Activated CD8-positive, alpha-beta memory T cell treated with anti-CD3 and anti-CD28 coated beads, Interleukin-2, amount 50 U/mL, for 48 hours (primary cell): ENCODE measurements around the gene FGF2.
"Not testable (repeated sequence)": the region's sequence is repeated elsewhere in the genome, so short reads cannot be mapped to it uniquely, and the experiment has no call there.

ENCODE experiments used
- DNase-seq: peaks from one replicate; pipeline ENCODE4 v3.0.0-alpha.2; 2020

The FGF2 gene

DNA sequence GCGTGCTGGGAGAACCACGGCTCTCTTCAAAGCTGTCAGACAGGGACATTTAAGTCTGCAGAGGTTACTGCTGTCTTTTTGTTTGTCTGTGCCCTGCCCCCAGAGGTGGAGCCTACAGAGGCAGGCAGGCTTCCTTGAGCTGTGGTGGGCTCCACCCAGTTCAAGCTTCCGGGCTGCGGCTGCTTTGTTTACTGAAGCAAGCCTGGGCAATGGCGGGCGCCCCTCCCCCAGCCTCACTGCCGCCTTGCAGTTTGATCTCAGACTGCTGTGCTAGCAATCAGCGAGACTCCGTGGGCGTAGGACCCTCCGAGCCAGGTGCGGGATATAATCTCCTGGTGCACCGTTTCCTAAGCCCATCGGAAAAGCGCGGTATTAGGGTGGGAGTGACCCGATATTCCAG is 118.5 kb downstream of the FGF2 start:
- not testable (repeated sequence) for DNase-seq

DNA sequence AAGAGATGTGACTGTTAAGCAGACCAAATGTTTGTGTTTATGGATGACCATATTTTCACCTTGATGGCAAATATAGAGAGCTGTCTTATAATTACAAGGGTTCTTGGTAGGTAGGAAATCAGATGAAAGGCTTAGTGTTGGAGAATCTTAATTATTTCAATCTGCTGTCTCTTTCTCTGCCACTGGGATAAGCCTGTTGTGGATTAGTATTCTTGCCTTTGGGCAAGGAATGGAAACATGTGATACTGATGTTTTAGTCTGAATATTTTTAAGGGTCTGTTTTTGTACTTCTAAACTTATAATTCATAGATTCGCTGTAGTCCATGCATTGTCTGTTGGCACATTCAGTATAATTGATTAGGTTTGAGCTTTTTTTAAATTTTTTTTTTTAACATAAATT is 119.5 kb downstream of the FGF2 start:
- no peak for DNase-seq
